ENCODE results near the gene NPAS3.

The NPAS3 gene

GRCh38 chr14:33510991-33511390 is 572.3 kb downstream of the NPAS3 start:
- no peaks in the 10 kb centered on the region for H3K36me3 ChIP-seq (ENCODE audit: control insufficient read depth in 5 of 5, insufficient read depth in 5 of 5, low read length in 5 of 5)
- no peak overlapping the region for H3K9ac ChIP-seq (ENCODE audit: low read length in 5 of 5)
- no peaks in the 10 kb centered on the region for H3K9me3 ChIP-seq (ENCODE audit: control insufficient read depth in 5 of 5, low read length in 5 of 5)
- H3K27ac ChIP-seq (ENCODE audit: low read depth, low read length), result no peak overlapping the region
- H3K27me3 ChIP-seq (ENCODE audit: control insufficient read depth in 5 of 5, insufficient read depth in 4 of 5, low read length in 5 of 5), result no peaks in the 10 kb centered on the region
- no peak overlapping the region for H3K4me3 ChIP-seq (ENCODE audit: low read depth in 1 of 5, low read length in 5 of 5)
- H3K4me1 ChIP-seq (ENCODE audit: control insufficient read depth in 5 of 5, insufficient read depth in 5 of 5, low read length in 5 of 5), result no peaks in the 10 kb centered on the region

GRCh38 chr14:33511851-33512640 is 573.4 kb downstream of the NPAS3 start:
- no peak overlapping the region for H3K27ac ChIP-seq (ENCODE audit: low read depth, low read length)
- no peaks in the 10 kb centered on the region for H3K4me1 ChIP-seq (ENCODE audit: control insufficient read depth in 5 of 5, insufficient read depth in 5 of 5, low read length in 5 of 5)
- no peaks in the 10 kb centered on the region for H3K9me3 ChIP-seq (ENCODE audit: control insufficient read depth in 5 of 5, low read length in 5 of 5)
- no peak overlapping the region for H3K4me3 ChIP-seq (ENCODE audit: low read depth in 1 of 5, low read length in 5 of 5)
- no peak overlapping the region for H3K9ac ChIP-seq (ENCODE audit: low read length in 5 of 5)
- no peaks in the 10 kb centered on the region for H3K27me3 ChIP-seq (ENCODE audit: control insufficient read depth in 5 of 5, insufficient read depth in 4 of 5, low read length in 5 of 5)
- no peaks in the 10 kb centered on the region for H3K36me3 ChIP-seq (ENCODE audit: control insufficient read depth in 5 of 5, insufficient read depth in 5 of 5, low read length in 5 of 5)

GRCh38 chr14:33515441-33515840 is 576.8 kb downstream of the NPAS3 start:
- Histone ChIP-seq H3K4me1 (ENCODE audit: control insufficient read depth in 5 of 5, insufficient read depth in 5 of 5, low read length in 5 of 5) (no peaks in the 10 kb centered on the region), H3K4me3 (ENCODE audit: low read depth in 1 of 5, low read length in 5 of 5) (no peak overlapping the region), H3K9me3 (ENCODE audit: control insufficient read depth in 5 of 5, low read length in 5 of 5) (no peaks in the 10 kb centered on the region), H3K36me3 (ENCODE audit: control insufficient read depth in 5 of 5, insufficient read depth in 5 of 5, low read length in 5 of 5) (no peaks in the 10 kb centered on the region), H3K27ac (ENCODE audit: low read depth, low read length) (no peak overlapping the region), H3K9ac (ENCODE audit: low read length in 5 of 5) (no peak overlapping the region), H3K27me3 (ENCODE audit: control insufficient read depth in 5 of 5, insufficient read depth in 4 of 5, low read length in 5 of 5) (no peaks in the 10 kb centered on the region)

GRCh38 chr14:33515899-33516298 is 577.2 kb downstream of the NPAS3 start:
- Histone ChIP-seq H3K9ac (ENCODE audit: low read length in 5 of 5) (no peak overlapping the region), H3K9me3 (ENCODE audit: control insufficient read depth in 5 of 5, low read length in 5 of 5) (no peaks in the 10 kb centered on the region), H3K4me1 (ENCODE audit: control insufficient read depth in 5 of 5, insufficient read depth in 5 of 5, low read length in 5 of 5) (no peaks in the 10 kb centered on the region), H3K27me3 (ENCODE audit: control insufficient read depth in 5 of 5, insufficient read depth in 4 of 5, low read length in 5 of 5) (no peaks in the 10 kb centered on the region), H3K4me3 (ENCODE audit: low read depth in 1 of 5, low read length in 5 of 5) (no peak overlapping the region), H3K27ac (ENCODE audit: low read depth, low read length) (no peak overlapping the region), H3K36me3 (ENCODE audit: control insufficient read depth in 5 of 5, insufficient read depth in 5 of 5, low read length in 5 of 5) (no peaks in the 10 kb centered on the region)

- H3K9ac ChIP-seq (ENCODE audit: low read length in 5 of 5), result no peak overlapping the region
Observed at GRCh38 chr14:33516898-33517436, 578.3 kb downstream of the NPAS3 start.

GRCh38 chr14:33521192-33521591 is 582.5 kb downstream of the NPAS3 start:
- no peak overlapping the region for H3K9ac ChIP-seq (ENCODE audit: low read length in 5 of 5)
- no peak overlapping the region for H3K27ac ChIP-seq (ENCODE audit: low read depth, low read length)
- H3K9me3 ChIP-seq (ENCODE audit: control insufficient read depth in 5 of 5, low read length in 5 of 5), result no peaks in the 10 kb centered on the region
- no peaks in the 10 kb centered on the region for H3K27me3 ChIP-seq (ENCODE audit: control insufficient read depth in 5 of 5, insufficient read depth in 4 of 5, low read length in 5 of 5)
- H3K4me3 ChIP-seq (ENCODE audit: low read depth in 1 of 5, low read length in 5 of 5), result no peak overlapping the region
- H3K4me1 ChIP-seq (ENCODE audit: control insufficient read depth in 5 of 5, insufficient read depth in 5 of 5, low read length in 5 of 5), result peaks cover 0 to 3% (median 0%) of the 10 kb centered on the region in 5 donors
- H3K36me3 ChIP-seq (ENCODE audit: control insufficient read depth in 5 of 5, insufficient read depth in 5 of 5, low read length in 5 of 5), result no peaks in the 10 kb centered on the region

More at GRCh38 chr14:33516898-33517436, 578.3 kb downstream of the NPAS3 start:
- no peaks in the 10 kb centered on the region for H3K36me3 ChIP-seq (ENCODE audit: control insufficient read depth in 5 of 5, insufficient read depth in 5 of 5, low read length in 5 of 5)
- no peaks in the 10 kb centered on the region for H3K4me1 ChIP-seq (ENCODE audit: control insufficient read depth in 5 of 5, insufficient read depth in 5 of 5, low read length in 5 of 5)
- H3K4me3 ChIP-seq (ENCODE audit: low read depth in 1 of 5, low read length in 5 of 5), result no peak overlapping the region
- H3K9me3 ChIP-seq (ENCODE audit: control insufficient read depth in 5 of 5, low read length in 5 of 5), result no peaks in the 10 kb centered on the region
- no peaks in the 10 kb centered on the region for H3K27me3 ChIP-seq (ENCODE audit: control insufficient read depth in 5 of 5, insufficient read depth in 4 of 5, low read length in 5 of 5)
- H3K27ac ChIP-seq (ENCODE audit: low read depth, low read length), result no peak overlapping the region

- Histone ChIP-seq H3K9me3 (ENCODE audit: control insufficient read depth in 5 of 5, low read length in 5 of 5) (no peaks in the 10 kb centered on the region), H3K27ac (ENCODE audit: low read depth, low read length) (no peak overlapping the region), H3K36me3 (ENCODE audit: control insufficient read depth in 5 of 5, insufficient read depth in 5 of 5, low read length in 5 of 5) (no peaks in the 10 kb centered on the region), H3K9ac (ENCODE audit: low read length in 5 of 5) (no peak overlapping the region), H3K27me3 (ENCODE audit: control insufficient read depth in 5 of 5, insufficient read depth in 4 of 5, low read length in 5 of 5) (peaks cover 0 to 3% (median 0%) of the 10 kb centered on the region in 5 donors), H3K4me1 (ENCODE audit: control insufficient read depth in 5 of 5, insufficient read depth in 5 of 5, low read length in 5 of 5) (peaks cover 0 to 3% (median 0%) of the 10 kb centered on the region in 5 donors), H3K4me3 (ENCODE audit: low read depth in 1 of 5, low read length in 5 of 5) (no peak overlapping the region)
Observed at GRCh38 chr14:33524244-33524643, 585.6 kb downstream of the NPAS3 start.

GRCh38 chr14:33525626-33526025 is 586.9 kb downstream of the NPAS3 start:
- H3K27ac ChIP-seq (ENCODE audit: low read depth, low read length), result no peak overlapping the region
- H3K27me3 ChIP-seq (ENCODE audit: control insufficient read depth in 5 of 5, insufficient read depth in 4 of 5, low read length in 5 of 5), result peaks cover 0 to 3% (median 0%) of the 10 kb centered on the region in 5 donors
- peaks cover 0 to 3% (median 0%) of the 10 kb centered on the region in 5 donors for H3K4me1 ChIP-seq (ENCODE audit: control insufficient read depth in 5 of 5, insufficient read depth in 5 of 5, low read length in 5 of 5)
- H3K9ac ChIP-seq (ENCODE audit: low read length in 5 of 5), result no peak overlapping the region
- no peak overlapping the region for H3K4me3 ChIP-seq (ENCODE audit: low read depth in 1 of 5, low read length in 5 of 5)
- H3K9me3 ChIP-seq (ENCODE audit: control insufficient read depth in 5 of 5, low read length in 5 of 5), result no peaks in the 10 kb centered on the region
- no peaks in the 10 kb centered on the region for H3K36me3 ChIP-seq (ENCODE audit: control insufficient read depth in 5 of 5, insufficient read depth in 5 of 5, low read length in 5 of 5)

GRCh38 chr14:33527023-33527634 is 588.5 kb downstream of the NPAS3 start:
- Histone ChIP-seq H3K9ac (ENCODE audit: low read length in 5 of 5) (no peak overlapping the region), H3K36me3 (ENCODE audit: control insufficient read depth in 5 of 5, insufficient read depth in 5 of 5, low read length in 5 of 5) (no peaks in the 10 kb centered on the region), H3K4me3 (ENCODE audit: low read depth in 1 of 5, low read length in 5 of 5) (no peak overlapping the region), H3K27me3 (ENCODE audit: control insufficient read depth in 5 of 5, insufficient read depth in 4 of 5, low read length in 5 of 5) (peaks cover 0 to 3% (median 0%) of the 10 kb centered on the region in 5 donors), H3K9me3 (ENCODE audit: control insufficient read depth in 5 of 5, low read length in 5 of 5) (no peaks in the 10 kb centered on the region), H3K4me1 (ENCODE audit: control insufficient read depth in 5 of 5, insufficient read depth in 5 of 5, low read length in 5 of 5) (peaks cover 0 to 3% (median 0%) of the 10 kb centered on the region in 5 donors), H3K27ac (ENCODE audit: low read depth, low read length) (no peak overlapping the region)

- Histone ChIP-seq H3K9ac (ENCODE audit: low read length in 5 of 5) (no peak overlapping the region), H3K9me3 (ENCODE audit: control insufficient read depth in 5 of 5, low read length in 5 of 5) (no peaks in the 10 kb centered on the region), H3K4me1 (ENCODE audit: control insufficient read depth in 5 of 5, insufficient read depth in 5 of 5, low read length in 5 of 5) (peaks cover 0 to 8% (median 0%) of the 10 kb centered on the region in 5 donors), H3K4me3 (ENCODE audit: low read depth in 1 of 5, low read length in 5 of 5) (no peak overlapping the region), H3K27me3 (ENCODE audit: control insufficient read depth in 5 of 5, insufficient read depth in 4 of 5, low read length in 5 of 5) (peaks cover 0 to 3% (median 0%) of the 10 kb centered on the region in 5 donors), H3K27ac (ENCODE audit: low read depth, low read length) (no peak overlapping the region), H3K36me3 (ENCODE audit: control insufficient read depth in 5 of 5, insufficient read depth in 5 of 5, low read length in 5 of 5) (no peaks in the 10 kb centered on the region)
Observed at GRCh38 chr14:33528655-33529054, 590.0 kb downstream of the NPAS3 start.
